22Rv1 (cell line): ENCODE measurements around the gene FILIP1L.

Source experiments
- H3K27ac ChIP-seq: fragments of 450-650 bp; 2 replicates; pipeline ENCODE4 v1.5.1; 2017
- CTCF ChIP-seq: fragments of 450-650 bp; IDR thresholded peaks from 2 replicates; pipeline ENCODE4 v1.5.1; 2017; ENCODE audit warnings: mild to moderate bottlenecking
- ZFX ChIP-seq: fragments of 450-650 bp; IDR thresholded peaks from 2 replicates; pipeline ENCODE4 v1.6.1; 2017; ENCODE audit warnings: antibody characterized with exemption, borderline replicate concordance

The FILIP1L gene

GRCh38 chr3:99971761-99972160 lies 142.5 kb downstream of the FILIP1L start:
- H3K27ac ChIP-seq, result no peak overlapping the region

GRCh38 chr3:99970198-99970597 lies 144.1 kb downstream of the FILIP1L start:
- TF ChIP-seq ZFX (no peak), CTCF (no peak)
- H3K27ac ChIP-seq, result no peak overlapping the region

More at GRCh38 chr3:99971761-99972160, 142.5 kb downstream of the FILIP1L start:
- TF ChIP-seq ZFX (no peak), CTCF (no peak)

GRCh38 chr3:99969136-99969535 lies 145.2 kb downstream of the FILIP1L start:
- H3K27ac ChIP-seq, result no peak overlapping the region
- TF ChIP-seq ZFX (no peak), CTCF (no peak)

GRCh38 chr3:99967796-99968195 lies 146.5 kb downstream of the FILIP1L start:
- no peak overlapping the region for H3K27ac ChIP-seq
- no peak for TF ChIP-seq ZFX
- no peak for TF ChIP-seq CTCF

- TF ChIP-seq ZFX, result no peak
- TF ChIP-seq CTCF, result no peak
- no peak overlapping the region for H3K27ac ChIP-seq
These were observed 147.5 kb downstream of the FILIP1L start for GRCh38 chr3:99966662-99967416.

GRCh38 chr3:99965681-99966408 lies 148.5 kb downstream of the FILIP1L start:
- no peak overlapping the region for H3K27ac ChIP-seq
- TF ChIP-seq ZFX, result no peak

- no peak for TF ChIP-seq ZFX
- no peak for TF ChIP-seq CTCF
- no peak overlapping the region for H3K27ac ChIP-seq
These were observed 149.2 kb downstream of the FILIP1L start for GRCh38 chr3:99965077-99965476.
